ENCODE measurements around the gene EXOC3. TPM values are rescaled to one million over a fixed set of nuclear protein-coding genes. Genes with fewer than 3 reads are reported as not detected.

The EXOC3 gene
- total RNA-seq, 1 experiment from 2014 or later = 52.4 TPM

DNA sequence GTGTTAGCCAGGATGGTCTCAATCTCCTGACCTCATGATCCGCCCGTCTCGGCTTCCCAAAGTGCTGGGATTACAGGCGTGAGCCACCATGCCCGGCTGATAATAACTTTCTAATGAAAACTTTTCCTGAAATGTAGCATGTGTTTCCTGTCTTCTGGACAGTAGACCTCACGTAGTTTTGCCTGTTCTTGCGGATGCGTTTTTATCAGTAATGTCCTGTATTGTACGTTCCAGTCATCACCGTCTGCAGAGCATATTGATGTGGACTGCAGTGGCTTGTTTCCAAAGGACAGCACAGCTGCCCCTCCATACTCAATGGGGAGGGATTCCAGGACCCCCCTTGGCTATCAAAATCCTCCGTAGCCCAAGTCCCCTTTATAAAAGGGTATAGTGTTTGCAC is 12.8 kb downstream of the EXOC3 start:
- BruUV-seq (replicated peaks) = no TSS peak
- RAD21 ChIA-PET (ENCODE audit: low non-redundant PET in 1 of 2, low total read pairs in 2 of 2, uncharacterized antibody in 2 of 2, unreplicated experiment in 2 of 2) = no interaction called here
- H3K9me3 ChIP-seq (ENCODE audit: control insufficient read depth in 1 of 2, insufficient read depth in 1 of 2, low read depth in 1 of 2, low read length in 2 of 2) = peaks cover 0 to 10% of the 10 kb centered on the region in 2 experiments; a peak in 1 of 4 replicates
- ATAC-seq = no peak
- no peaks in the 10 kb centered on the region for H3K27me3 ChIP-seq (ENCODE audit: insufficient read depth, low read length)
- no peak overlapping the region for H2AFZ ChIP-seq (ENCODE audit: low read depth, low read length, poor library complexity, severe bottlenecking)
- H3K4me3 ChIP-seq (replicated peaks in 1 of 2; ENCODE audit: low read depth in 1 of 2, low read length in 2 of 2) = no peak overlapping the region
- H3K4me2 ChIP-seq (ENCODE audit: low read length) = no peak overlapping the region
- no peak for DNase-seq (ENCODE audit: low read depth, low spot score)
- intact Hi-C loops (cut with micrococcal nuclease) = loop anchor here (10.0 kb wide), 1 partner anchor 159 kb away; the partner anchor contains the start of gene CEP72
- CTCF ChIA-PET = interaction anchor here (0.7 kb wide), 1 partner anchor 9 kb away, joined by 4 read pairs; no protein-coding TSS in a partner anchor
- peaks cover 69% of the 10 kb centered on the region for H3K79me2 ChIP-seq (ENCODE audit: insufficient read depth, low read length)
- POLR2A ChIA-PET = no interaction called here
- H3K27ac ChIP-seq (ENCODE audit: low read depth, low read length) = no peak overlapping the region
- no peaks in the 10 kb centered on the region for H3K9me2 ChIP-seq (ENCODE audit: insufficient read depth)
- TF ChIP-seq ELF1 (IDR thresholded peaks at IDR 0.05; ENCODE audit: borderline replicate concordance, low read depth) = no peak
- TF ChIP-seq FOSL1 (IDR thresholded peaks at IDR 0.05; ENCODE audit: low read depth) = no peak
- TF ChIP-seq, protein P1, sequence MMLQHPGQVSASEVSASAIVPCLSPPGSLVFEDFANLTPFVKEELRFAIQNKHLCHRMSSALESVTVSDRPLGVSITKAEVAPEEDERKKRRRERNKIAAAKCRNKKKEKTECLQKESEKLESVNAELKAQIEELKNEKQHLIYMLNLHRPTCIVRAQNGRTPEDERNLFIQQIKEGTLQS (IDR thresholded peaks at IDR 0.05) = no peak
- TF ChIP-seq CEBPB (IDR thresholded peaks at IDR 0.05; ENCODE audit: low read depth) = no peak
- TF ChIP-seq SIN3A (IDR thresholded peaks at IDR 0.05; ENCODE audit: low read depth) = no peak
- TF ChIP-seq SP1 (IDR thresholded peaks at IDR 0.05; ENCODE audit: low read depth) = no peak
- no peak for TF ChIP-seq POLR2AphosphoS5 (IDR thresholded peaks at IDR 0.05; ENCODE audit: low read depth, low read length)
- no peak for TF ChIP-seq YY1 (IDR thresholded peaks at IDR 0.05; ENCODE audit: extremely low read depth, insufficient replicate concordance, low read depth, low read length)
- no peaks in the 10 kb centered on the region for H4K20me1 ChIP-seq (ENCODE audit: insufficient read depth)
- H3K9ac ChIP-seq (ENCODE audit: low read length) = no peak overlapping the region
- H3K4me1 ChIP-seq (ENCODE audit: control insufficient read depth in 1 of 2, insufficient read depth in 2 of 2, low read length in 2 of 2) = peaks cover 0 to 12% of the 10 kb centered on the region in 2 experiments; a peak in 2 of 4 replicates
- peaks cover 19 to 39% of the 10 kb centered on the region in 2 experiments for H3K36me3 ChIP-seq (ENCODE audit: control insufficient read depth in 1 of 2, insufficient read depth in 2 of 2, low read length in 2 of 2)

DNA sequence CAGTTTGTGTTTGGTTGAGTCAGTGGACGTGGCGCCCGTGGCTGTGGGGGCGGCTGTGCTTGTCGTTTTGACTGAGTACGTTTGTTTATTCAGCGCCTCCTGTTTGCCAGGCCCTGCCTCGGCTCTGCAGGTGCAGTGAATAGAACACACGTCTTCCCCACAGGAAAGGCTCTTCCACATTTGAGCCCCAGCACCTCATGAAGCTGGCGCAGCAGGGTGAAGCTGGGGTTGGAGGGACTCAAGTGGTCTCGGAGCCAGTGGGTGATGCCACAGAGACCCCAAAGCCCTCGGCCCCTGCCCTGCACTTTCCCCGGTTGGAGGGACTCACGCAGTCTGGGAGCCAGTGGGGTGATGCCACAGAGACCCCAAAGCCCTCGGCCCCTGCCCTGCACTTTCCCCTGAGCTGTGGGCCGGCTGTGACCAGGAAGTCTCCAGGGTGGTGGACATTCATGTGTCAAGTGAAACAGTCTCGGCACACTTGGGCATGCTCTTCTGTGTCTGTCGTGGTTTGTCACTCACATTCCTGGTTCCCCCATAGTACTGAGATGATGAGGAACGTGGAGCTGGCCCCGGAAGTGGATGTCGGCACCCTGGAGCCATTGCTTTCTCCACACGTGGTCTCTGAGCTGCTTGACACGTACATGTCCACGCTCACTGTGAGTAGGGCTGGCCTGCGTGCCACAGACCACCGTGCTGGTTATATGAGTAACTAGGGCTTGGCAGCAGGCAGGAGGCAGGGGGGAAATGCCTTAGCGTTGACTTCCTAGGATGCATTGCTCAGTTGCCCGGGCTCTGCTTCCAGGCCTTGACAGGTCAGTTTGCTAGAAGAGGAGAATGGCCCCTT is 13.6 kb downstream of the EXOC3 start:
- Histone ChIP-seq H2AFZ (ENCODE audit: low read depth, low read length, poor library complexity, severe bottlenecking) (no peak overlapping the region), H3K9me3 (ENCODE audit: control insufficient read depth in 1 of 2, insufficient read depth in 1 of 2, low read depth in 1 of 2, low read length in 2 of 2) (peaks cover 0 to 8% of the 10 kb centered on the region in 2 experiments; a peak in 1 of 4 replicates), H3K4me2 (ENCODE audit: low read length) (no peak overlapping the region), H3K4me1 (ENCODE audit: control insufficient read depth in 1 of 2, insufficient read depth in 2 of 2, low read length in 2 of 2) (peaks cover 0 to 12% of the 10 kb centered on the region in 2 experiments; a peak in 2 of 4 replicates), H3K27me3 (ENCODE audit: insufficient read depth, low read length) (no peaks in the 10 kb centered on the region), H4K20me1 (ENCODE audit: insufficient read depth) (no peaks in the 10 kb centered on the region), H3K36me3 (ENCODE audit: control insufficient read depth in 1 of 2, insufficient read depth in 2 of 2, low read length in 2 of 2) (peaks cover 17 to 36% of the 10 kb centered on the region in 2 experiments), H3K79me2 (ENCODE audit: insufficient read depth, low read length) (peaks cover 64% of the 10 kb centered on the region), H3K27ac (ENCODE audit: low read depth, low read length) (no peak overlapping the region), H3K4me3 (replicated peaks in 1 of 2; ENCODE audit: low read depth in 1 of 2, low read length in 2 of 2) (no peak overlapping the region), H3K9ac (ENCODE audit: low read length) (no peak overlapping the region), H3K9me2 (ENCODE audit: insufficient read depth) (no peaks in the 10 kb centered on the region)
- CTCF ChIA-PET = no interaction called here
- ATAC-seq (no peak), DNase-seq (ENCODE audit: low read depth, low spot score) (no peak)
- intact Hi-C loops (cut with micrococcal nuclease) = loop anchor here (10.0 kb wide), 1 partner anchor 158 kb away; the partner anchor contains the start of gene CEP72
- POLR2A ChIA-PET = no interaction called here
- RAD21 ChIA-PET (ENCODE audit: low non-redundant PET in 1 of 2, low total read pairs in 2 of 2, uncharacterized antibody in 2 of 2, unreplicated experiment in 2 of 2) = no interaction called here
- no TSS peak for BruUV-seq (replicated peaks)
- TF ChIP-seq EZH2 (IDR thresholded peaks at IDR 0.05) = no peak
- no peak for TF ChIP-seq EZH2phosphoT487 (IDR thresholded peaks at IDR 0.05; ENCODE audit: borderline replicate concordance)
- TF ChIP-seq, protein P1 (IDR thresholded peaks at IDR 0.05) = no peak
- no peak for TF ChIP-seq EGR1 (IDR thresholded peaks at IDR 0.05; ENCODE audit: low read depth)
- TF ChIP-seq CEBPB (IDR thresholded peaks at IDR 0.05; ENCODE audit: low read depth) = no peak
- TF ChIP-seq CBX3 (IDR thresholded peaks at IDR 0.05; ENCODE audit: low read depth) = no peak
- TF ChIP-seq, protein P2, sequence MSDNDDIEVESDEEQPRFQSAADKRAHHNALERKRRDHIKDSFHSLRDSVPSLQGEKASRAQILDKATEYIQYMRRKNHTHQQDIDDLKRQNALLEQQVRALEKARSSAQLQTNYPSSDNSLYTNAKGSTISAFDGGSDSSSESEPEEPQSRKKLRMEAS (IDR thresholded peaks at IDR 0.05) = no peak
- no peak for TF ChIP-seq POLR2AphosphoS5 (IDR thresholded peaks at IDR 0.05; ENCODE audit: low read depth, low read length)
- TF ChIP-seq RAD21 (IDR thresholded peaks at IDR 0.05; ENCODE audit: low read depth) = no peak
- no peak for TF ChIP-seq FOSL1 (IDR thresholded peaks at IDR 0.05; ENCODE audit: low read depth)
- TF ChIP-seq ZNF274 (IDR thresholded peaks at IDR 0.05; ENCODE audit: low read depth, low read length) = no peak
- TF ChIP-seq SP1 (IDR thresholded peaks at IDR 0.05; ENCODE audit: low read depth) = no peak
- TF ChIP-seq ZFX (IDR thresholded peaks at IDR 0.05) = no peak
- no peak for TF ChIP-seq TCF7L2 (IDR thresholded peaks at IDR 0.05; ENCODE audit: borderline replicate concordance, extremely low read depth, insufficient read depth, insufficient read length)
- no peak for TF ChIP-seq ELF1 (IDR thresholded peaks at IDR 0.05; ENCODE audit: borderline replicate concordance, low read depth)
- TF ChIP-seq YY1 (IDR thresholded peaks at IDR 0.05; ENCODE audit: extremely low read depth, insufficient replicate concordance, low read depth, low read length) = no peak
- no peak for TF ChIP-seq JUND (IDR thresholded peaks at IDR 0.05)
